ENCODE data around the gene EDNRA.

DNA sequence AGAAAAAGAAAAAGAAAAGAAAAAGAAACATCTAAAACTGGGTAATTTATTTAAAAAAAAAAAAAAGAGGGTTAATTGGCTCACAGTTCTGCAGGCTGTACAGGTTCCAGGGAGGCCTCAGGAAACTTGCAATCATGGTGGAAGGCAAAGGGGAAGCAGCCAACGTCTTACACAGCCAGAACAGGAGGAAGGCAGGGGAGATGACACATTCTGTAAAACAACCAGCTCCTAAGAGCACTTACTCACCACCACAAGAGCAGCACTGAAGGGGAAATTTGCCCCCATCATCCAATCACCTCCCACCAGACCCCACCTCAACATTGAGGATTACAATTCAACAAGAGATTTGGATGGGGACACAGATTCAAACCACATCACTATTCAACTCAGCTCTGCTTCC is 99.5 kb downstream of the EDNRA start:
- TF ChIP-seq POLR2AphosphoS5 (IDR thresholded peaks at IDR 0.05; ENCODE audit: insufficient read depth in 1 of 2, low read depth in 1 of 2): no peak
- TF ChIP-seq, protein P1, sequence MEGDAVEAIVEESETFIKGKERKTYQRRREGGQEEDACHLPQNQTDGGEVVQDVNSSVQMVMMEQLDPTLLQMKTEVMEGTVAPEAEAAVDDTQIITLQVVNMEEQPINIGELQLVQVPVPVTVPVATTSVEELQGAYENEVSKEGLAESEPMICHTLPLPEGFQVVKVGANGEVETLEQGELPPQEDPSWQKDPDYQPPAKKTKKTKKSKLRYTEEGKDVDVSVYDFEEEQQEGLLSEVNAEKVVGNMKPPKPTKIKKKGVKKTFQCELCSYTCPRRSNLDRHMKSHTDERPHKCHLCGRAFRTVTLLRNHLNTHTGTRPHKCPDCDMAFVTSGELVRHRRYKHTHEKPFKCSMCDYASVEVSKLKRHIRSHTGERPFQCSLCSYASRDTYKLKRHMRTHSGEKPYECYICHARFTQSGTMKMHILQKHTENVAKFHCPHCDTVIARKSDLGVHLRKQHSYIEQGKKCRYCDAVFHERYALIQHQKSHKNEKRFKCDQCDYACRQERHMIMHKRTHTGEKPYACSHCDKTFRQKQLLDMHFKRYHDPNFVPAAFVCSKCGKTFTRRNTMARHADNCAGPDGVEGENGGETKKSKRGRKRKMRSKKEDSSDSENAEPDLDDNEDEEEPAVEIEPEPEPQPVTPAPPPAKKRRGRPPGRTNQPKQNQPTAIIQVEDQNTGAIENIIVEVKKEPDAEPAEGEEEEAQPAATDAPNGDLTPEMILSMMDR (IDR thresholded peaks at IDR 0.05): no peak
- TF ChIP-seq POLR2A (IDR thresholded peaks at IDR 0.05): no peak
